ENCODE data around the gene CHAT.

DNA sequence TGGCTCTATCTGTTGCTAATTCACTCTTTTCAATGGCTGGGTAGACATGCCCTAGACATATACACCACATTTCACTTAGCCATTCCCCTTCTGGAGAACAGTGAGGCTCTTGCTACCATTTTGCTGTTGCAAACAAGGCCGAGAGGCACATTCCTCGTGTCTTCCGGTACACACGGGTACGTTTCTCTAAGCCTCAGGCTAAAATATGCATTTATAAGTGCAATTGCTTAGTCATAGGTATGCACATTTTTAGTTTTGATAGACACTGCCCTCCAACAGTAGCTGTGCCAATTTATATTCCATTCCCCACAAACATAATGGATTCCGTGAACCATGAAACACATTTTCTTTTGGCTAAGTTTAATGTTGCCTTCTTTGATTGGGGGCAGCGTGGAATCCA is 13.2 kb downstream of the CHAT start:
- no peak for TF ChIP-seq POLR2A (IDR thresholded peaks at IDR 0.05)
- no peak for TF ChIP-seq CTCF (IDR thresholded peaks at IDR 0.05 in 4 of 5, conservative IDR thresholded peaks at IDR 0.05 in 1 of 5)

Measured in gastrocnemius medialis (tissue), 4 donors.